HL-60/S4 treated with phorbol 12-myristate 13-acetate at 8.2 ng/mL for 4 days and 3 days (cell line): ENCODE measurements around the gene KIR3DL3.
"Not testable (repeated sequence)": the region's sequence is repeated elsewhere in the genome, so short reads cannot be mapped to it uniquely, and the experiment has no call there.

Experiments used
- in situ Hi-C: fragments of 300-500 bp; cut with MboI; formaldehyde crosslinking; loops from 2 replicates; pipeline ENCODE4 v1.15.0; 2022; ENCODE audit warnings: low sequenced_read_pairs

Gene KIR3DL3

GRCh38 chr19:54775830-54776229 lies 51.6 kb downstream of the KIR3DL3 start:
- in situ Hi-C loops, result not testable (repeated sequence)

GRCh38 chr19:54777851-54778250 lies 53.6 kb downstream of the KIR3DL3 start:
- in situ Hi-C loops, result not testable (repeated sequence)

- in situ Hi-C loops, result not testable (repeated sequence)
Measured at GRCh38 chr19:54778896-54779295, 54.7 kb downstream of the KIR3DL3 start.

GRCh38 chr19:54782916-54783315 lies 58.7 kb downstream of the KIR3DL3 start:
- in situ Hi-C loops, result not testable (repeated sequence)
